ENCODE data around the gene IMPACT.

DNA sequence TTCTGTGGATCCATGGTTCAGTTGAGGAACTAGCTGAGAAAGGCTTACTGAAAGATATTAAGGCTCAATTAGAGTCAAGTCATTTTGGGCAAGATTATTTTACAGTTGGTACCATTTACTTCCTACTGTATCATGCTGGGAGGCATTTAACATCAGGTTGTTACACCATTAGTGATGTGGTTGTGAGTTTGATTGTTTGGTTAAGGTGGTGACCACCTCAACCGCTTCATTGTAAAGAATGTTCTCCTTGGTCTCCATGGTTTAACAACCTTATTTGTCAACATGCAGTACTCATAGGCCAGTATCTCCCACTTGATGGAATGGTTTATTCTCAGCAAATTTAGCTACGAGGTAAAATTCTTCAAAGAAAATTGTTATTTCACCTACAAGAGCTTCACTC is 68.1 kb downstream of the IMPACT start:
- TF ChIP-seq, protein P1, sequence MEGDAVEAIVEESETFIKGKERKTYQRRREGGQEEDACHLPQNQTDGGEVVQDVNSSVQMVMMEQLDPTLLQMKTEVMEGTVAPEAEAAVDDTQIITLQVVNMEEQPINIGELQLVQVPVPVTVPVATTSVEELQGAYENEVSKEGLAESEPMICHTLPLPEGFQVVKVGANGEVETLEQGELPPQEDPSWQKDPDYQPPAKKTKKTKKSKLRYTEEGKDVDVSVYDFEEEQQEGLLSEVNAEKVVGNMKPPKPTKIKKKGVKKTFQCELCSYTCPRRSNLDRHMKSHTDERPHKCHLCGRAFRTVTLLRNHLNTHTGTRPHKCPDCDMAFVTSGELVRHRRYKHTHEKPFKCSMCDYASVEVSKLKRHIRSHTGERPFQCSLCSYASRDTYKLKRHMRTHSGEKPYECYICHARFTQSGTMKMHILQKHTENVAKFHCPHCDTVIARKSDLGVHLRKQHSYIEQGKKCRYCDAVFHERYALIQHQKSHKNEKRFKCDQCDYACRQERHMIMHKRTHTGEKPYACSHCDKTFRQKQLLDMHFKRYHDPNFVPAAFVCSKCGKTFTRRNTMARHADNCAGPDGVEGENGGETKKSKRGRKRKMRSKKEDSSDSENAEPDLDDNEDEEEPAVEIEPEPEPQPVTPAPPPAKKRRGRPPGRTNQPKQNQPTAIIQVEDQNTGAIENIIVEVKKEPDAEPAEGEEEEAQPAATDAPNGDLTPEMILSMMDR (IDR thresholded peaks at IDR 0.05), result no peak
- TF ChIP-seq POLR2A (IDR thresholded peaks at IDR 0.05), result no peak
